ENCODE measurements around the gene FIBP.

Gene FIBP

DNA sequence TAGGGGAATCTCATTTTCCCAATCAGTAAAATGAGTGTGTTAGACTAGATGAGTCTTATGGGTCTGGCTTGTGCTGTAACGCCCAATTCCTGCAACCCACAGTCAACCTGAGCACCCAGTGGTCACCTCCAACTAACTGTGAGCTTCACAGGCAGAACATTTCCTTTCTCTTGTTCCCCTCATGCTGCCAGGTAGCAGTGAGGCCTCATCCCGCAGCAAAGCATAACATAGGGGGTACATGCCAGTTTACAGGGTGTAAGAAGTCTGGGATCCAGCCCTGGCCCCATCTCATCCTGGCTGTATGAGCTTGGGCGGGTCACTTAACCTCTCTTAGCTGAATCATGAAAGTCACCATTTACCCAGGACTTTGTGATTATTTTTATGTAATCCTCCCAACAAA is 19.4 kb downstream of the FIBP start:
- no peaks in the 10 kb centered on the region for H3K27me3 ChIP-seq
- peaks cover 44% of the 10 kb centered on the region for H3K36me3 ChIP-seq
- H3K27ac ChIP-seq = no peak overlapping the region
- H3K4me3 ChIP-seq (ENCODE audit: low read depth in 1 of 2, low read length in 1 of 2) = no peak overlapping the region
- no peaks in the 10 kb centered on the region for H3K9me3 ChIP-seq
- TF ChIP-seq, protein P1, sequence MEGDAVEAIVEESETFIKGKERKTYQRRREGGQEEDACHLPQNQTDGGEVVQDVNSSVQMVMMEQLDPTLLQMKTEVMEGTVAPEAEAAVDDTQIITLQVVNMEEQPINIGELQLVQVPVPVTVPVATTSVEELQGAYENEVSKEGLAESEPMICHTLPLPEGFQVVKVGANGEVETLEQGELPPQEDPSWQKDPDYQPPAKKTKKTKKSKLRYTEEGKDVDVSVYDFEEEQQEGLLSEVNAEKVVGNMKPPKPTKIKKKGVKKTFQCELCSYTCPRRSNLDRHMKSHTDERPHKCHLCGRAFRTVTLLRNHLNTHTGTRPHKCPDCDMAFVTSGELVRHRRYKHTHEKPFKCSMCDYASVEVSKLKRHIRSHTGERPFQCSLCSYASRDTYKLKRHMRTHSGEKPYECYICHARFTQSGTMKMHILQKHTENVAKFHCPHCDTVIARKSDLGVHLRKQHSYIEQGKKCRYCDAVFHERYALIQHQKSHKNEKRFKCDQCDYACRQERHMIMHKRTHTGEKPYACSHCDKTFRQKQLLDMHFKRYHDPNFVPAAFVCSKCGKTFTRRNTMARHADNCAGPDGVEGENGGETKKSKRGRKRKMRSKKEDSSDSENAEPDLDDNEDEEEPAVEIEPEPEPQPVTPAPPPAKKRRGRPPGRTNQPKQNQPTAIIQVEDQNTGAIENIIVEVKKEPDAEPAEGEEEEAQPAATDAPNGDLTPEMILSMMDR (IDR thresholded peaks at IDR 0.05) = no peak
- peaks cover 39 to 43% of the 10 kb centered on the region in 2 experiments for H3K4me1 ChIP-seq (ENCODE audit: control insufficient read depth in 1 of 2, insufficient read depth in 1 of 2, low read depth in 1 of 2, low read length in 1 of 2)

DNA sequence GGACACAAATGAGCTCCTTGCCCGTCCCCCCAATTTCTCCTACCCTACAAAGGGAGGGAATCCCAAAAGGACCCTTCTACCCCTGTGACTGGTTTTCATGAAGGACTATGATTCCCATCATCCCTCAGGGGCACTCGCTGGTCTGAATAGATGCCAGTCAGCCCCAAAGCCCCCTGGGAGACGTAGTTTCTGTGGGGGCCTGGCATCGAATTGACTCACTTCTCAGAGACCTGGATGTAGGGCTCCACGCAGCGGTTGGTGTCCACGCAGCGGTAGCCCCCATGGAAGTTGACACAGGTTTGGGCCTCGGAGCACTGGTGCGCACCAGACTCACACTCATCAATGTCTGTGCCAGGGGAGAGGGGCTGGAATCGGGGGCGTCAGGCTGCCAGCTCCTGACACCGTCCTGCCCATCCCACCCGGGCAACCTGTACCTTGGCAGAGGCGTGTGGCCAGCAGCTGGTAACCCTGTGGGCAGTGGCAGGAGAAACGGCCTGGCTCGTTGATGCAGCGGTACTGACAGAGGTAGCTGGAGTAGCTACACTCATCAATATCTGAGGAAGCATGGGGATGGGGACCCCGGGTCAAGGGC is 20.1 kb downstream of the FIBP start:
- H3K9me3 ChIP-seq = no peaks in the 10 kb centered on the region
- no peaks in the 10 kb centered on the region for H3K27me3 ChIP-seq
- no peak overlapping the region for H3K4me3 ChIP-seq (ENCODE audit: low read depth in 1 of 2, low read length in 1 of 2)
- peaks cover 34 to 35% of the 10 kb centered on the region in 2 experiments for H3K4me1 ChIP-seq (ENCODE audit: control insufficient read depth in 1 of 2, insufficient read depth in 1 of 2, low read depth in 1 of 2, low read length in 1 of 2)
- TF ChIP-seq, protein P1 (IDR thresholded peaks at IDR 0.05) = no peak
- peaks cover 51% of the 10 kb centered on the region for H3K36me3 ChIP-seq
- H3K27ac ChIP-seq = no peak overlapping the region

DNA sequence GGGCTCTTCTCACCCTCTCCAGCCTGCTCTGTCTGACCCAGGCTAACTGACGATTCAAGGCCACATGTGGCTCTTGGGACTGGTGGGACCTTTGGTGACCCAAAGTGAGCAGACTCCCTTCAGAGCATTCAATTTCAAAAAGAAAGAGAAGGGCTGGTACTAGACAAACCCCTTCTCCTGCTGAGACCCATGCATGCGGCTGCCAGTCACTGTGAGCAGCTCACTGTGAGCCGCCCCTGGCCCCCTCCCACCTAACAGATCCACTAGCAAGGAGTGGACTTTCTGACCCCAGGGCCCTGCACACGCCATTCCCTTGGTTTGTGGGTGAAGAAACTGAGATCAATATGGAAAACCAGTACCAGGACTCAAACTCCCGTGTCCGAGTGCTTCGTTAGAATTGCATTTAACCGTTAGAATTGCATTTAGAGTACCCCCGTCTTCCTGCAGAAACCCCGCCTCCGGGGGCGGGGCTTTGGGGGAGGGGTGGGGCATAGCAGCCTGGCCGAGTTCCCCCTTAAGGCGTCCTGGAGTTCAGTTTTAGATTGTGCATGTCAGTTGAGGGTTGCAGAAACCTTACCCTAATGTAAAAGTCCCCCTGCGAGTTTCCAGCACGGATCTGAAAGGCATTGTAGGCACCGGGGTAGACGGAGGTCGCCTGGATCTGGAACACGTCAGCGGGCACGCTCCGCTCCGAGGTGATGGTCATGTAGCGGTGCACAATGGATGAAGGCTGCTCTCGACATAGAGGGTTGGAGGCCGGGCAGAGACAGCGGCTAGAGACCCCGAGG is 20.8 kb downstream of the FIBP start:
- no peaks in the 10 kb centered on the region for H3K27me3 ChIP-seq
- no peak overlapping the region for H3K4me3 ChIP-seq (ENCODE audit: low read depth in 1 of 2, low read length in 1 of 2)
- peaks cover 30% of the 10 kb centered on the region in 2 experiments for H3K4me1 ChIP-seq (ENCODE audit: control insufficient read depth in 1 of 2, insufficient read depth in 1 of 2, low read depth in 1 of 2, low read length in 1 of 2)
- H3K36me3 ChIP-seq = peaks cover 58% of the 10 kb centered on the region
- H3K27ac ChIP-seq = no peak overlapping the region
- H3K9me3 ChIP-seq = no peaks in the 10 kb centered on the region
- TF ChIP-seq, protein P1 (IDR thresholded peaks at IDR 0.05) = no peak

DNA sequence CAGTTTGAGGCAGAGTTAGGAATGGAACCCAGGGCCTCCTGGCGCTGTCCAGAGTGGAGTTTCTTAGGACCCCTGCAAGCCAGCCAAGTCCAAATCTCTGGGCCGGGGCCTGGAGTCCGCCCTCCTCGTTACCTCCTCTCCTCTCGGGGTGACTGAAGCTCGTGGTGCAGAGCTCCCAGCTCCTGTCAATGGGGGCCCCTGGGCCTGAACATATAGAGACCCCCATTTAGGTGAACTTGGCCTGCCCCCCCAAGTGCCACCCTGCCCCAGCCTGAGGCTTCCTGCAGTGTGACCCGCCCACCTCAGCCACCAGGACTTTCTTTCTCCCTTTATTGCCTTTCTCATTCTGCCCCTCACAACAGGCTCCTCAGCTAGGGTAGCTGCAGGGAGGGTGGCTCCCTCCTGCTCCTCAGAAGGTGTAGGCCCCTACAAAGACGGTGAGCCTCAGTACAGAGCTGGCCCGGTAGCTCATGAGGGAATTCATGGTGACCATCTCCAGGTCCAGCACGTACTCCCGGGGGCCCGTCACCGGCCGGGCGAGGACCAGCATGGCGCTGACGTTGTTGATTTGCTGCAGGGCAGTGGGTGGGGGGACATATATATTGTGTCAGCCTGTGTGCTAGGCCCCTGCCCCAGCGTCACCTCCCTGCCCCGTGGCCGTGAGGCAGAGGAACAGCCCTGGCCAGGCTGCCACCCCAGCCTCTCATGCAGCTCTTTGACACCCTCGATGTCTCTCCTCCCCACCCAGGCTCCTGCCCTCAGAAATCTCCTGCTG is 21.6 kb downstream of the FIBP start:
- Histone ChIP-seq H3K27ac (no peak overlapping the region), H3K4me1 (ENCODE audit: control insufficient read depth in 1 of 2, insufficient read depth in 1 of 2, low read depth in 1 of 2, low read length in 1 of 2) (peaks cover 26 to 32% of the 10 kb centered on the region in 2 experiments), H3K27me3 (no peaks in the 10 kb centered on the region), H3K9me3 (no peaks in the 10 kb centered on the region), H3K4me3 (ENCODE audit: low read depth in 1 of 2, low read length in 1 of 2) (no peak overlapping the region), H3K36me3 (peaks cover 62% of the 10 kb centered on the region)
- TF ChIP-seq, protein P1 (IDR thresholded peaks at IDR 0.05) = no peak

DNA sequence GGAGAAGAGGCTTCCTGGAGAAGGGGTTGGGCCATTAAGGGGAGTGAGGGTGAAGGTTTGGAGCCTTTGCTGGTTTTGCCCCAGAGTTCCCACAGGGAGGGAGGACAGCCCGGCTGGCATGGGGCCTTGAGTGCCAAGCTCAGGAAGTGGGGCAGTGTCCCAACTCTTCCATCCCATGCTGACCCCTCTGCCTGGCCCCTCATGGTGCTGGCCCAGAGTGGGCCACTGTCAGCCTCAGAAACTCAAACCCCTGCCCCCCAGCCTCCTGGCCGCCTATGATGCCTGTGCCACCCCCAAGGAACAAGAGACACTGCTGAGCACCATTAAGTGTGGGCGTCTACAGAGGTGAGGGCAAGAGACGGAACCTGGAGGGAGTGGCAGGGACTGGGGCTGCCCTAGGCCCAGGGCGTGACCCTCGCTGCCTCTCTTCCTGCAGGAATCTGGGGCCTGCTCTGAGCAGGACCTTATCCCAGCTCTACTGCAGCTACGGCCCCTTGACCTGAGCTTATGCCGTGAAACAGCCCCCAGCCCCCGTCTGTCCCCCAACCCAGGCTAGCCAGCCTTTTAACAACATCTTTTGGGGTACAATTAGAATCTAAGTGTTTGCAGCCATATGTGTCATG is 22.6 kb downstream of the FIBP start:
- Histone ChIP-seq H3K27ac (no peak overlapping the region), H3K9me3 (no peaks in the 10 kb centered on the region), H3K4me1 (ENCODE audit: control insufficient read depth in 1 of 2, insufficient read depth in 1 of 2, low read depth in 1 of 2, low read length in 1 of 2) (peaks cover 26 to 32% of the 10 kb centered on the region in 2 experiments), H3K27me3 (no peaks in the 10 kb centered on the region), H3K4me3 (ENCODE audit: low read depth in 1 of 2, low read length in 1 of 2) (no peak overlapping the region), H3K36me3 (peaks cover 62% of the 10 kb centered on the region)
- TF ChIP-seq, protein P1 (IDR thresholded peaks at IDR 0.05) = no peak

Data from neutrophil (primary cell).